Measurements from ENCODE around the gene PLSCR1.

GRCh38 chr3:146577662-146578061 lies 33.3 kb upstream of the PLSCR1 start:
- TF ChIP-seq CTCF (IDR thresholded peaks at IDR 0.05) (peak in 1 of 4 experiments; percentile 26), POLR2AphosphoS5 (IDR thresholded peaks at IDR 0.05) (no peak), POLR2A (IDR thresholded peaks at IDR 0.05) (no peak)

All from sigmoid colon (tissue), 4 donors.